K562 (cell line): ENCODE measurements around the gene LONRF3. TPM values are rescaled to one million over a fixed set of nuclear protein-coding genes. Genes with fewer than 3 reads are reported as not detected.

Experiments used
- ARID1B ChIP-seq: fragments of 450-650 bp; IDR thresholded peaks from 2 replicates; pipeline ENCODE4 v1.6.1; 2016; ENCODE audit warnings: antibody characterized with exemption, mild to moderate bottlenecking, inconsistent platforms
- BRD9 ChIP-seq: fragments of 450-650 bp; IDR thresholded peaks from 2 replicates; pipeline ENCODE4 v1.6.1; 2018; ENCODE audit warnings: low read depth; ENCODE audit not compliant: partially characterized antibody
- CHAMP1 ChIP-seq: fragments of 450-650 bp; IDR thresholded peaks from 2 replicates; pipeline ENCODE4 v1.6.1; 2016; ENCODE audit warnings: mild to moderate bottlenecking
- CHD2 ChIP-seq: IDR thresholded peaks from 2 replicates; pipeline ENCODE4 v1.6.1; 2011; ENCODE audit warnings: low read depth, low read length
- DNMT1 ChIP-seq: fragments of 450-650 bp; IDR thresholded peaks from 2 replicates; pipeline ENCODE4 v1.6.1; 2016; ENCODE audit warnings: antibody characterized with exemption, mild to moderate bottlenecking
- ETV6 ChIP-seq, 3 experiments: fragments of 150-350 bp in 1 of 3; sonication (generic) in 1 of 3; formaldehyde crosslinking in 1 of 3; IDR thresholded peaks; 2 replicates each; pipeline versions ENCODE4 v1.6.1 to v1.8.0; 2014 to 2022; ENCODE audit warnings: borderline replicate concordance in 2 of 3, low read depth in 2 of 3, antibody characterized with exemption in 1 of 3, low read length in 1 of 3, mild to moderate bottlenecking in 1 of 3, missing genetic modification reagents in 1 of 3
- FOXJ2 ChIP-seq: fragments of 200-800 bp; sonication (Bioruptor generic); IDR thresholded peaks from 2 replicates; pipeline ENCODE4 v1.6.1; 2016; ENCODE audit warnings: missing genetic modification characterization, missing compliant biosample characterization
- HDGF ChIP-seq: fragments of 450-650 bp; IDR thresholded peaks from 2 replicates; pipeline ENCODE4 v1.6.1; 2016
- HMG20A ChIP-seq: fragments of 450-650 bp; formaldehyde crosslinking; conservative IDR thresholded peaks from 2 replicates; pipeline ENCODE4 v1.4.0; 2020; ENCODE audit warnings: mild to moderate bottlenecking, mixed read lengths
- HNRNPK ChIP-seq: fragments of 200-400 bp; formaldehyde crosslinking; IDR thresholded peaks from one replicate; pipeline ENCODE4 v1.6.1; 2018; ENCODE audit warnings: mild to moderate bottlenecking, low read depth, low read length; ENCODE audit not compliant: poor library complexity, severe bottlenecking
- JUNB ChIP-seq: fragments of 450-650 bp; formaldehyde crosslinking; conservative IDR thresholded peaks from 2 replicates; pipeline ENCODE4 v1.4.0; 2020; ENCODE audit warnings: mild to moderate bottlenecking
- KAT2B ChIP-seq: IDR thresholded peaks from one replicate; pipeline ENCODE4 v1.6.1; 2012; ENCODE audit warnings: low read depth, mild to moderate bottlenecking, control low read depth, inconsistent platforms, low read length, moderate library complexity
- KDM1A ChIP-seq, 2 experiments: fragments of 450-650 bp; IDR thresholded peaks; 2 replicates each; pipeline ENCODE4 v1.6.1; 2016; ENCODE audit warnings: mild to moderate bottlenecking in 2 of 2
- LCOR ChIP-seq: sonication (generic); formaldehyde crosslinking; IDR thresholded peaks from 2 replicates; pipeline ENCODE4 v1.8.0; 2022; ENCODE audit warnings: mild to moderate bottlenecking, missing genetic modification reagents
- NFIC ChIP-seq: fragments of 450-650 bp; IDR thresholded peaks from 2 replicates; pipeline ENCODE4 v1.6.1; 2017; ENCODE audit warnings: mild to moderate bottlenecking, inconsistent platforms
- NFRKB ChIP-seq: fragments of 450-650 bp; IDR thresholded peaks from 2 replicates; pipeline ENCODE4 v1.6.1; 2016; ENCODE audit warnings: low read depth
- PRPF4 ChIP-seq: fragments of 200-400 bp; formaldehyde crosslinking; IDR thresholded peaks from one replicate; pipeline ENCODE4 v1.6.1; 2017; ENCODE audit warnings: low read length, low read depth, mild to moderate bottlenecking; ENCODE audit not compliant: insufficient read depth, poor library complexity, severe bottlenecking
- SNIP1 ChIP-seq: fragments of 450-650 bp; IDR thresholded peaks from 2 replicates; pipeline ENCODE4 v1.7.1; 2017; ENCODE audit warnings: low read depth, mild to moderate bottlenecking
- SP1 ChIP-seq: sonication (generic); formaldehyde crosslinking; IDR thresholded peaks from 2 replicates; pipeline ENCODE4 v1.8.1; 2022; ENCODE audit warnings: mild to moderate bottlenecking, missing genetic modification reagents
- TAL1 ChIP-seq: fragments of 450-650 bp; IDR thresholded peaks from 2 replicates; pipeline ENCODE4 v1.6.1; 2016; ENCODE audit warnings: mild to moderate bottlenecking
- TBP ChIP-seq: optimal IDR thresholded peaks from 2 replicates; pipeline ENCODE3; 2011; ENCODE audit warnings: low read depth, low read length, improper control_type of control experiment
- WHSC1 ChIP-seq: IDR thresholded peaks from one replicate; pipeline ENCODE4 v1.6.1; 2012; ENCODE audit warnings: low read length, control low read depth, inconsistent platforms
- ZBTB49 ChIP-seq: sonication (generic); formaldehyde crosslinking; IDR thresholded peaks from 2 replicates; pipeline ENCODE4 v1.8.0; 2022; ENCODE audit warnings: missing genetic modification reagents, mild to moderate bottlenecking, borderline replicate concordance
- ZBTB7A ChIP-seq: IDR thresholded peaks from 2 replicates; pipeline ENCODE4 v1.6.1; 2011; ENCODE audit warnings: low read depth, mild to moderate bottlenecking, low read length, moderate library complexity, borderline replicate concordance; ENCODE audit not compliant: control insufficient read depth
- ZC3H8 ChIP-seq: fragments of 450-650 bp; IDR thresholded peaks from 2 replicates; pipeline ENCODE4 v1.6.1; 2017
- ZNF3 ChIP-seq: fragments of 250-450 bp; sonication (Bioruptor Pico); IDR thresholded peaks from 2 replicates; pipeline ENCODE4 v1.5.0; 2021; ENCODE audit warnings: mild to moderate bottlenecking, moderate library complexity
- ZNF449 ChIP-seq: fragments of 250-450 bp; sonication (Bioruptor Pico); IDR thresholded peaks from 2 replicates; pipeline ENCODE4 v1.8.0; 2022; ENCODE audit warnings: moderate library complexity, mild to moderate bottlenecking, inconsistent platforms
- polyA plus RNA-seq, 8 experiments: library from polyadenylated mRNA; depleted of rRNA in 4 of 8; stranded (reverse) in 5 of 8; unstranded in 3 of 8; fragments of >200 nt; fragmentation: Nextera tagmentation in 2 of 8; fragmentation: Illumina TruSeq in 1 of 8; extraction: Ambion mirVana in 2 of 8; extraction: Trizol in 1 of 8; gene quantifications; 2 replicates each; pipeline versions ENCODE4 v1.2.1 to v1.2.3, GENCODE V29; 2011 to 2014; ENCODE audit warnings: inconsistent platforms in 1 of 8, missing spikeins in 1 of 8
- total RNA-seq, 7 experiments: library from RNA; depleted of rRNA in 6 of 7; stranded (reverse); fragments of >200 nt in 6 of 7; fragmentation: Illumina TruSeq in 2 of 7; extraction: Trizol in 2 of 7; gene quantifications; 2 replicates each; pipeline versions ENCODE4 v1.2.1 to v1.2.3, GENCODE V29; 2011 to 2021; ENCODE audit warnings: low replicate concordance in 1 of 7

The LONRF3 gene
- total and polyA plus RNA-seq, 9 of the 15 experiments (the other 6 are each of a cell fraction or from before 2014, with no cell fraction given) = 1.3 to 22.0 (median 8.7) TPM

- no peak for TF ChIP-seq TBP
- no peak for TF ChIP-seq SP1 (CRISPR knock-in tag)
- TF ChIP-seq HDGF = no peak
- no peak for TF ChIP-seq ZNF3 (CRISPR knock-in tag)
- TF ChIP-seq CHAMP1 = no peak
- peak; percentile 84 for TF ChIP-seq TAL1
- TF ChIP-seq HNRNPK = no peak
- peak; percentile 64 for TF ChIP-seq NFIC
- no peak for TF ChIP-seq ZNF449
- no peak for TF ChIP-seq ZBTB49
- TF ChIP-seq KAT2B = no peak
- no peak for TF ChIP-seq HMG20A (CRISPR knock-in tag)
- TF ChIP-seq ZBTB7A = no peak
- TF ChIP-seq WHSC1 = no peak
- TF ChIP-seq DNMT1 = no peak
- peak; percentile 89 for TF ChIP-seq ARID1B
- TF ChIP-seq CHD2 = no peak
- no peak for TF ChIP-seq NFRKB
- no peak for TF ChIP-seq JUNB
- no peak for TF ChIP-seq FOXJ2 (tag)
- TF ChIP-seq PRPF4 = no peak
- no peak for TF ChIP-seq SNIP1
- no peak for TF ChIP-seq ZC3H8
- TF ChIP-seq ETV6 (IDR thresholded peaks at IDR 0.05; ENCODE audit: borderline replicate concordance in 1 of 2, low read depth in 2 of 2, low read length in 1 of 2) = no peak
- no peak for TF ChIP-seq ETV6 (CRISPR knock-in tag; IDR thresholded peaks at IDR 0.05; ENCODE audit: borderline replicate concordance)
- TF ChIP-seq BRD9 = no peak
- TF ChIP-seq KDM1A (IDR thresholded peaks at IDR 0.05) = peak; percentile 69 to 70
- no peak for TF ChIP-seq LCOR (CRISPR knock-in tag)
Measured at GRCh38 chrX:118943102-118943501, 31.3 kb upstream of the LONRF3 start (continued).
